ENCODE data around the gene MAP7D1. TPM values are rescaled to one million over a fixed set of nuclear protein-coding genes. Genes with fewer than 3 reads are reported as not detected.
A peak's percentile ranks its signal among the peaks of the same experiment; 100 is the strongest.

Gene MAP7D1
- total and polyA plus RNA-seq, 2 donors (not counting 3 experiments of a cell fraction or from before 2014, with no cell fraction given) = 69.7 to 193 TPM

- peak; percentile 91 for FAIRE-seq
- H3K9me1 ChIP-seq (replicated peaks; ENCODE audit: control insufficient read depth, extremely low read depth, insufficient read depth, low read length) = no peaks in the 10 kb centered on the region
- H3K27me3 ChIP-seq (ENCODE audit: control insufficient read depth in 2 of 2, insufficient read depth in 2 of 2, low read length in 2 of 2) = no peaks in the 10 kb centered on the region
- H3K4me1 ChIP-seq (ENCODE audit: control insufficient read depth, extremely low read depth, insufficient read depth, low read length) = peaks cover 42% of the 10 kb centered on the region
- DNase-seq (ENCODE audit: low read depth, low spot score) = peak; percentile 89
- H3K9ac ChIP-seq (replicated peaks; ENCODE audit: extremely low read depth, insufficient read depth, low read length) = no peak overlapping the region
- no peak overlapping the region for H3K27ac ChIP-seq (ENCODE audit: insufficient read depth, low read depth, low read length)
- intact Hi-C loops (cut with micrococcal nuclease) = no loop called here
- TF ChIP-seq MAX (IDR thresholded peaks at IDR 0.05; ENCODE audit: insufficient read depth, insufficient read length) (peak; percentile 52), CTCF (IDR thresholded peaks at IDR 0.05; ENCODE audit: extremely low read depth in 1 of 2, insufficient read depth in 1 of 2, low read depth in 1 of 2, low read length in 2 of 2) (no peak)
- no peaks in the 10 kb centered on the region for H3K9me3 ChIP-seq (replicated peaks; ENCODE audit: control insufficient read depth, insufficient read depth, low read length)
- peaks cover 4 to 8% of the 10 kb centered on the region in 2 experiments for H3K36me3 ChIP-seq (ENCODE audit: control insufficient read depth in 2 of 2, extremely low read depth in 1 of 2, insufficient read depth in 2 of 2, low read length in 2 of 2)
- POLR2A ChIA-PET = interaction anchor here (0.6 kb wide), 1 partner anchor 16 kb away, joined by 4 read pairs; the partner anchor contains the start of gene TRAPPC3
- CTCF ChIA-PET = interaction anchor here (0.6 to 5.7 kb wide), 13 partner anchors 12 to 275 kb away, joined by 3 to 233 read pairs (median 7); partner anchors contain the start of gene TRAPPC3
- no peak overlapping the region for H3K4me2 ChIP-seq (ENCODE audit: insufficient read depth, low read length)
- dilution Hi-C loops (cut with MboI; ENCODE audit: extremely low pct_ligation_motif_present, low sequenced_read_pairs) = no loop called here
- no peak overlapping the region for H3K4me3 ChIP-seq (replicated peaks in 1 of 3; ENCODE audit: insufficient read depth in 1 of 3, low read depth in 1 of 3, low read length in 3 of 3)
- H2AFZ ChIP-seq (ENCODE audit: low read depth, low read length) = peak overlapping the region; percentile 77
- H3K79me2 ChIP-seq (ENCODE audit: control insufficient read depth, insufficient read depth, low read length) = no peaks in the 10 kb centered on the region
- H4K20me1 ChIP-seq (replicated peaks; ENCODE audit: control insufficient read depth, extremely low read depth, insufficient read depth, low read length) = no peaks in the 10 kb centered on the region
- no TSS peak for BruUV-seq (replicated peaks)
These were observed 22.5 kb upstream of the MAP7D1 start for GRCh38 chr1:36133484-36133883.

- FAIRE-seq = peak; percentile 46
- H3K9ac ChIP-seq (replicated peaks; ENCODE audit: extremely low read depth, insufficient read depth, low read length) = no peak overlapping the region
These were observed 21.9 kb upstream of the MAP7D1 start for GRCh38 chr1:36134031-36134430.

More at GRCh38 chr1:36134031-36134430, 21.9 kb upstream of the MAP7D1 start:
- H2AFZ ChIP-seq (ENCODE audit: low read depth, low read length) = peak overlapping the region; percentile 77
- no peak overlapping the region for H3K4me3 ChIP-seq (replicated peaks in 1 of 3; ENCODE audit: insufficient read depth in 1 of 3, low read depth in 1 of 3, low read length in 3 of 3)
- dilution Hi-C loops (cut with MboI; ENCODE audit: extremely low pct_ligation_motif_present, low sequenced_read_pairs) (no loop called here), intact Hi-C loops (cut with micrococcal nuclease) (loop anchor here (1.0 kb wide), 1 partner anchor 35 kb away; no protein-coding TSS in a partner anchor)
- peaks cover 4 to 8% of the 10 kb centered on the region in 2 experiments for H3K36me3 ChIP-seq (ENCODE audit: control insufficient read depth in 2 of 2, extremely low read depth in 1 of 2, insufficient read depth in 2 of 2, low read length in 2 of 2)
- TF ChIP-seq EZH2 (IDR thresholded peaks at IDR 0.05; ENCODE audit: borderline replicate concordance, low read depth, low read length, severe bottlenecking) (no peak), GATA2 (IDR thresholded peaks at IDR 0.05; ENCODE audit: insufficient read depth, insufficient read length, low read depth, low read length) (no peak), MAX (IDR thresholded peaks at IDR 0.05; ENCODE audit: insufficient read depth, insufficient read length) (no peak), JUN (IDR thresholded peaks at IDR 0.05; ENCODE audit: borderline replicate concordance, insufficient read depth, insufficient read length, low read depth) (no peak), FOS (IDR thresholded peaks at IDR 0.05; ENCODE audit: borderline replicate concordance, insufficient read depth, low read length) (no peak), POLR2AphosphoS5 (IDR thresholded peaks at IDR 0.05; ENCODE audit: insufficient read depth, low read depth, low read length) (no peak), POLR2A (IDR thresholded peaks at IDR 0.05; ENCODE audit: low read depth, low read length) (no peak), CTCF (IDR thresholded peaks at IDR 0.05; ENCODE audit: extremely low read depth in 1 of 2, insufficient read depth in 1 of 2, low read depth in 1 of 2, low read length in 2 of 2) (no peak), MYC (IDR thresholded peaks at IDR 0.05; ENCODE audit: low read depth, low read length) (no peak)
- ChIA-PET CTCF (interaction anchor here (0.9 to 5.7 kb wide), 17 partner anchors 11 to 276 kb away, joined by 3 to 233 read pairs (median 7); partner anchors contain the start of gene TRAPPC3), POLR2A (no interaction called here)
- no peaks in the 10 kb centered on the region for H3K9me3 ChIP-seq (replicated peaks; ENCODE audit: control insufficient read depth, insufficient read depth, low read length)
- no peaks in the 10 kb centered on the region for H3K27me3 ChIP-seq (ENCODE audit: control insufficient read depth in 2 of 2, insufficient read depth in 2 of 2, low read length in 2 of 2)
- no peaks in the 10 kb centered on the region for H3K79me2 ChIP-seq (ENCODE audit: control insufficient read depth, insufficient read depth, low read length)
- no peak overlapping the region for H3K27ac ChIP-seq (ENCODE audit: insufficient read depth, low read depth, low read length)
- no peaks in the 10 kb centered on the region for H4K20me1 ChIP-seq (replicated peaks; ENCODE audit: control insufficient read depth, extremely low read depth, insufficient read depth, low read length)
- no peak overlapping the region for H3K4me2 ChIP-seq (ENCODE audit: insufficient read depth, low read length)
- BruUV-seq (replicated peaks) = no TSS peak
- no peak for DNase-seq (ENCODE audit: low read depth, low spot score)
- H3K9me1 ChIP-seq (replicated peaks; ENCODE audit: control insufficient read depth, extremely low read depth, insufficient read depth, low read length) = no peaks in the 10 kb centered on the region
- H3K4me1 ChIP-seq (ENCODE audit: control insufficient read depth, extremely low read depth, insufficient read depth, low read length) = peaks cover 42% of the 10 kb centered on the region
